H9 (cell line): ENCODE measurements around the gene RAVER1. TPM values are rescaled to one million over a fixed set of nuclear protein-coding genes. Genes with fewer than 3 reads are reported as not detected.

ENCODE experiments used
- DNase-seq: peaks from one replicate; pipeline ENCODE4 v3.0.0-alpha.2; 2017
- H2AFZ ChIP-seq: one replicate; pipeline ENCODE4 v1.6.1; 2013; ENCODE audit warnings: mild to moderate bottlenecking, low read length, control low read depth, moderate library complexity
- H2AK5ac ChIP-seq: 2 replicates; pipeline ENCODE4 v1.6.1; 2013; ENCODE audit warnings: low read length, control low read depth, mixed read lengths; ENCODE audit not compliant: insufficient read length
- H2BK120ac ChIP-seq: one replicate; pipeline ENCODE4 v1.6.1; 2013; ENCODE audit warnings: low read depth, mild to moderate bottlenecking, low read length, control low read depth, inconsistent platforms; ENCODE audit not compliant: poor library complexity, severe bottlenecking
- H2BK12ac ChIP-seq: 2 replicates; pipeline ENCODE4 v1.6.1; 2013; ENCODE audit warnings: low read length, control low read depth, mixed read lengths, low read depth; ENCODE audit not compliant: insufficient read length
- H2BK15ac ChIP-seq: 2 replicates; pipeline ENCODE4 v1.6.1; 2013; ENCODE audit warnings: low read depth, low read length, control low read depth
- H2BK20ac ChIP-seq: one replicate; pipeline ENCODE4 v1.6.1; 2013; ENCODE audit warnings: low read depth, mild to moderate bottlenecking, low read length, control low read depth, inconsistent platforms; ENCODE audit not compliant: poor library complexity, severe bottlenecking
- H2BK5ac ChIP-seq: 2 replicates; pipeline ENCODE4 v1.6.1; 2013; ENCODE audit warnings: low read length, control low read depth, mixed read lengths; ENCODE audit not compliant: insufficient read length
- H3K14ac ChIP-seq: 2 replicates; pipeline ENCODE4 v1.6.1; 2013; ENCODE audit warnings: low read length, control low read depth; ENCODE audit not compliant: insufficient read depth
- H3K18ac ChIP-seq: 2 replicates; pipeline ENCODE4 v1.6.1; 2013; ENCODE audit warnings: low read depth, mild to moderate bottlenecking, mixed read lengths, low read length, control low read depth; ENCODE audit not compliant: insufficient read length
- H3K23ac ChIP-seq: 2 replicates; pipeline ENCODE4 v1.6.1; 2013; ENCODE audit warnings: low read length, control low read depth, mixed read lengths, low read depth; ENCODE audit not compliant: insufficient read length
- H3K23me2 ChIP-seq: 2 replicates; pipeline ENCODE4 v1.6.1; 2013; ENCODE audit warnings: low read depth, mild to moderate bottlenecking, mixed read lengths, low read length, control low read depth; ENCODE audit not compliant: insufficient read length, poor library complexity, severe bottlenecking
- H3K27ac ChIP-seq: 2 replicates; pipeline ENCODE4 v1.5.1; 2013; ENCODE audit warnings: low read length, control low read depth, mixed read lengths, low read depth; ENCODE audit not compliant: insufficient read length
- H3K27me3 ChIP-seq: 2 replicates; pipeline ENCODE4 v1.6.1; 2013; ENCODE audit warnings: low read length, control low read depth, inconsistent platforms; ENCODE audit not compliant: insufficient read depth
- H3K4ac ChIP-seq: 2 replicates; pipeline ENCODE4 v1.6.1; 2013; ENCODE audit warnings: low read depth, mild to moderate bottlenecking, control low read depth, inconsistent platforms, low read length, moderate library complexity
- H3K4me1 ChIP-seq: 2 replicates; pipeline ENCODE4 v1.6.1; 2013; ENCODE audit warnings: low read length, control low read depth, inconsistent platforms; ENCODE audit not compliant: insufficient read depth
- H3K4me2 ChIP-seq: 2 replicates; pipeline ENCODE4 v1.6.1; 2013; ENCODE audit warnings: low read length, control low read depth, mixed read lengths; ENCODE audit not compliant: insufficient read length, insufficient read depth
- H3K56ac ChIP-seq: 2 replicates; pipeline ENCODE4 v1.6.1; 2013; ENCODE audit warnings: low read depth, mild to moderate bottlenecking, mixed read lengths, low read length, control low read depth; ENCODE audit not compliant: insufficient read length
- H3K79me1 ChIP-seq: 2 replicates; pipeline ENCODE4 v1.6.1; 2013; ENCODE audit warnings: low read depth, mild to moderate bottlenecking, moderate library complexity, low read length, control low read depth, inconsistent platforms; ENCODE audit not compliant: insufficient read depth, poor library complexity, severe bottlenecking
- H3K79me2 ChIP-seq: 2 replicates; pipeline ENCODE4 v1.6.1; 2013; ENCODE audit warnings: low read length, control low read depth, inconsistent platforms; ENCODE audit not compliant: insufficient read depth
- H3K9ac ChIP-seq: 2 replicates; pipeline ENCODE4 v1.6.1; 2013; ENCODE audit warnings: low read length, control low read depth, mixed read lengths; ENCODE audit not compliant: insufficient read length; ENCODE audit errors: extremely low read depth
- H3K9me3 ChIP-seq: one replicate; pipeline ENCODE4 v1.6.1; 2013; ENCODE audit warnings: low read depth, low read length, inconsistent platforms; ENCODE audit not compliant: control insufficient read depth
- H3T11ph ChIP-seq: one replicate; pipeline ENCODE4 v1.6.1; 2013; ENCODE audit warnings: mild to moderate bottlenecking, low read length, control low read depth, inconsistent platforms
- H4K20me1 ChIP-seq: one replicate; pipeline ENCODE4 v1.6.1; 2013; ENCODE audit not compliant: control insufficient read depth, insufficient read length, insufficient read depth
- H4K5ac ChIP-seq: 2 replicates; pipeline ENCODE4 v1.6.1; 2013; ENCODE audit warnings: low read depth, mild to moderate bottlenecking, mixed read lengths, low read length, control low read depth; ENCODE audit not compliant: insufficient read length
- H4K8ac ChIP-seq: replicated peaks from 2 replicates; pipeline ENCODE4 v1.6.1; 2013; ENCODE audit warnings: low read length, control low read depth, mixed read lengths, low read depth; ENCODE audit not compliant: insufficient read length
- H4K91ac ChIP-seq: 2 replicates; pipeline ENCODE4 v1.6.1; 2013; ENCODE audit warnings: low read depth, mild to moderate bottlenecking, moderate library complexity, mixed read lengths, low read length, control low read depth; ENCODE audit not compliant: insufficient read length
- H3K27ac Mint-ChIP-seq, 3 experiments: 2 replicates in 2 of 3; 3 replicates in 1 of 3; pipeline ENCODE4 v1.8.0; 2020 to 2021; ENCODE audit warnings: mixed read lengths in 3 of 3, mild to moderate bottlenecking in 1 of 3, moderate library complexity in 1 of 3
- H3K27me3 Mint-ChIP-seq: 2 replicates; pipeline ENCODE4 v1.8.0; 2021; ENCODE audit warnings: low read depth, mild to moderate bottlenecking, moderate library complexity, mixed read lengths
- H3K36me3 Mint-ChIP-seq, 3 experiments: 2 replicates in 2 of 3; 3 replicates in 1 of 3; pipeline ENCODE4 v1.8.0; 2020 to 2021; ENCODE audit warnings: low read depth in 3 of 3, mixed read lengths in 3 of 3; ENCODE audit not compliant: insufficient read depth in 1 of 3
- H3K4me1 Mint-ChIP-seq, 2 experiments: 2 replicates each; pipeline ENCODE4 v1.8.0; 2020; ENCODE audit warnings: mixed read lengths in 2 of 2
- H3K4me3 Mint-ChIP-seq, 2 experiments: 2 replicates in 1 of 2; 3 replicates in 1 of 2; pipeline ENCODE4 v1.8.0; 2020 to 2021; ENCODE audit warnings: mild to moderate bottlenecking in 2 of 2, mixed read lengths in 2 of 2, moderate library complexity in 1 of 2
- H3K9me3 Mint-ChIP-seq, 2 experiments: 2 replicates in 1 of 2; 3 replicates in 1 of 2; pipeline ENCODE4 v1.8.0; 2020; ENCODE audit warnings: mild to moderate bottlenecking in 2 of 2, mixed read lengths in 2 of 2, moderate library complexity in 1 of 2
- CTCF ChIP-seq: fragments of 200-600 bp; sonication (generic); conservative IDR thresholded peaks from 3 replicates; pipeline ENCODE4 v1.8.0; 2021; ENCODE audit warnings: antibody characterized with exemption, mild to moderate bottlenecking
- WGBS: extraction: QIAGEN DNeasy Blood & Tissue Kit; methylation state at CpG from one replicate; pipeline ENCODE4 v1.1.7; 2013; ENCODE audit warnings: missing lambda C conversion rate, low lambda C conversion rate, mixed read lengths; ENCODE audit not compliant: insufficient read length; ENCODE audit errors: extremely low coverage; 5-methylcytosine and 5-hydroxymethylcytosine counted together
- total RNA-seq: library from RNA; stranded (reverse); gene quantifications from 2 replicates; pipeline ENCODE4 v1.2.1, GENCODE V29; 2021

Gene RAVER1
- total RNA-seq, 1 experiment from 2014 or later = 74.7 TPM

GRCh38 chr19:10361569-10362011 is 28.3 kb upstream of the RAVER1 start:
- no peak overlapping the region for H3K56ac ChIP-seq
- DNase-seq = no peak
- H3K27ac ChIP-seq = no peak overlapping the region
- no peaks in the 10 kb centered on the region for H3K27me3 ChIP-seq
- H2AFZ ChIP-seq = no peak overlapping the region
- no peak overlapping the region for H2BK15ac ChIP-seq
- no peaks in the 10 kb centered on the region for H3K4me1 ChIP-seq
- H2BK20ac ChIP-seq = no peak overlapping the region
- H3K4ac ChIP-seq = no peak overlapping the region
- H3K9me3 ChIP-seq = no peaks in the 10 kb centered on the region
- no peak overlapping the region for H2BK12ac ChIP-seq
- Mint-ChIP-seq H3K27ac (peak overlapping the region in 1 of 3 experiments; percentile 78; a peak in 1 of 7 replicates), H3K4me1 (no peaks in the 10 kb centered on the region), H3K9me3 (no peaks in the 10 kb centered on the region), H3K4me3 (no peak overlapping the region), H3K27me3 (no peaks in the 10 kb centered on the region; the same call in 1 of the 2 replicates), H3K36me3 (peaks cover 7 to 46% (median 37%) of the 10 kb centered on the region in 3 experiments; a peak in 6 of 7 replicates)
- H2BK120ac ChIP-seq = no peak overlapping the region
- no peak overlapping the region for H4K5ac ChIP-seq
- no peak for TF ChIP-seq CTCF
- no peak overlapping the region for H3K9ac ChIP-seq
- H4K91ac ChIP-seq = no peak overlapping the region
- no peak overlapping the region for H3K4me2 ChIP-seq
- H2BK5ac ChIP-seq = no peak overlapping the region
- H3K18ac ChIP-seq = no peak overlapping the region
- H4K20me1 ChIP-seq = no peaks in the 10 kb centered on the region
- no peaks in the 10 kb centered on the region for H3K23me2 ChIP-seq
- no peak overlapping the region for H3K23ac ChIP-seq
- no peaks in the 10 kb centered on the region for H3K79me1 ChIP-seq
- H4K8ac ChIP-seq = no peak overlapping the region
- no peak overlapping the region for H3K14ac ChIP-seq
- H3K79me2 ChIP-seq = no peaks in the 10 kb centered on the region
- no peak overlapping the region for H3T11ph ChIP-seq
- no peak overlapping the region for H2AK5ac ChIP-seq
- WGBS = no CpG with 5 or more reads among the region's 16 CpGs
